Fibroblast of peridontal ligament (primary cell): ENCODE measurements around the gene CHFR.
A peak's percentile ranks its signal among the peaks of the same experiment; 100 is the strongest.
"Not testable (repeated sequence)": the region's sequence is repeated elsewhere in the genome, so short reads cannot be mapped to it uniquely, and the experiment has no call there.

Experiments
- DNase-seq: peaks from one replicate; pipeline ENCODE4 v3.0.0-alpha.2; 2010; ENCODE audit errors: extremely low read depth

Gene CHFR, protein sequence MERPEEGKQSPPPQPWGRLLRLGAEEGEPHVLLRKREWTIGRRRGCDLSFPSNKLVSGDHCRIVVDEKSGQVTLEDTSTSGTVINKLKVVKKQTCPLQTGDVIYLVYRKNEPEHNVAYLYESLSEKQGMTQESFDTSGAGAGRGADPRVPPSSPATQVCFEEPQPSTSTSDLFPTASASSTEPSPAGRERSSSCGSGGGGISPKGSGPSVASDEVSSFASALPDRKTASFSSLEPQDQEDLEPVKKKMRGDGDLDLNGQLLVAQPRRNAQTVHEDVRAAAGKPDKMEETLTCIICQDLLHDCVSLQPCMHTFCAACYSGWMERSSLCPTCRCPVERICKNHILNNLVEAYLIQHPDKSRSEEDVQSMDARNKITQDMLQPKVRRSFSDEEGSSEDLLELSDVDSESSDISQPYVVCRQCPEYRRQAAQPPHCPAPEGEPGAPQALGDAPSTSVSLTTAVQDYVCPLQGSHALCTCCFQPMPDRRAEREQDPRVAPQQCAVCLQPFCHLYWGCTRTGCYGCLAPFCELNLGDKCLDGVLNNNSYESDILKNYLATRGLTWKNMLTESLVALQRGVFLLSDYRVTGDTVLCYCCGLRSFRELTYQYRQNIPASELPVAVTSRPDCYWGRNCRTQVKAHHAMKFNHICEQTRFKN

DNA sequence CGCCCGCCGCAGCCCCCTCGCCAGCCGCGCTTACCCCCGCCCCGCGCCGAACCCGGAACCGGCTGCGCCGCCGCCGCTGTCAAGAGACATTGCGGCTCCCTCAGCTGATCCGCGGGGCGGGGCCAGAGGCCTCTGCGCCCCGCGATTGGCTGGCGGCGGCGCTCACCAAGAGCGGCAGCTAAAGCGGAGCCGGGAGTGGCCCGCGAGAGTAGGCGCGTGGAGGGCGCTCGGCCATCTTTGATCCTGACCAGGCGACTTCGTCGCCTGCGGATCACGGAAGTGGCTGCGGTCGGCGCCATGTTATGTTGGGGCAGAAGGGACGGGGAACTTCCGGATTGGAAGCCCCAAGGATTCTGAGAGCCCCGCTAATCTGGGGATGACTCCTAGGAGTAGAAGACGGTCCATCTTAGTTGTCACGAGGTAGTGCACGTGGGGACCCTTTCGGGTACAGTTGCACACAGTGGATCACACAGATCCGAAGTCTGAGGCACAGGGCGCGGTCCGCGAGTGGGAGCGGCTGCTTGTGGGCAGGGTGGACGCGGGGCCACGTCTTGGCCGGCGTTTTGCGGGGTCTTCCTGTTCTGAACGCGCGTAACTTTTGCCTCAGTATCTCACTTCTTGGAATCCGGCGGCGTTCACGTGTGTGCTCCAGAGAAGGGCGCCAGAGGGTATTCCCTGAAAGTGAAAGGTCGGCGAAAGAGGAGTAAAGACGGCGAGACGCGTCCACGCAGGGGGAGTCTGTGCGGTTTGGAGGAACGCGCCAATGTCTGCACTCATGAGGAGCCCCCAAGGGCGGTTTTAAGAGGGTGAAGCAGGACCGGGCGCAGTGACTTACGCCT is at the start of gene CHFR:
Gene CHFR, minus strand, starts transcription at position 93 of the 839 bp plus-strand sequence. CDS start 277 bp downstream, outside the sequence.
- peak; percentile 96 for DNase-seq

DNA sequence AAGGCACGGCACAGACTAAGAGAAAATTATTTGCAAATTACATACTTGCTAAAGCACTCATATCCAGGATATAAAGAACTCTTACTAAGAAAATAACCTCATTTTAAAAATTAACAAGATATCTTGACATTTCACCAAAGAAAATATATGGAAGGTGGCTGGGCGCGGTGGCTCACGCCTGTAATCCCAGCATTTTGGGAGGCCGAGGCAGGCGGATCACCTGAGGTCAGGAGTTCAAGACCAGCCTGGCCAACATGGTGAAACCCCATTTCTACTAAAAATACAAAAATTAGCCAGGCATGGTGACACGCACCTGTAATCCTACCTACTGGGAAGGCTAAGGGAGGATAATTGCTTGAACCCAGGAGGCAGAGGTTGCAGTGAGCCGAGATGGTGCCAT is 49.5 kb upstream of the CHFR start:
- not testable (repeated sequence) for DNase-seq

DNA sequence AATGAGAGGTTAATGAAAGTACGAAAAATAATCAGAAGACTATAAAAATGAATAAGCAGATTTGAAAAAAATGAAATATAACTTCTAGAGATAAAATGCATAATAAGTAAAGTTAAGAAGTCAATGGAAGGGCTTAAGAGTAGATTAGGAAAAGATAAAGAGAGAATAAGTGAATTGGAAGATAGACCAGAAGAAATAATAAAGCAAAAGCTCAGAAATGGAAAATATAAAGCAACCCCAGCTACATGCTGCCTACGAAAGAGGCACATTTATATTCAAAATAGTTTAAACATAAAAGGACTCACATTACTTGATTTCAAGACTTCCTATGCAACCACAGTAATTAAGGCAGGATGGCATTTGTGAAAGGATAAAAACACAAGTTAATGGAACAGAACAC is 48.8 kb upstream of the CHFR start:
- no peak for DNase-seq

DNA sequence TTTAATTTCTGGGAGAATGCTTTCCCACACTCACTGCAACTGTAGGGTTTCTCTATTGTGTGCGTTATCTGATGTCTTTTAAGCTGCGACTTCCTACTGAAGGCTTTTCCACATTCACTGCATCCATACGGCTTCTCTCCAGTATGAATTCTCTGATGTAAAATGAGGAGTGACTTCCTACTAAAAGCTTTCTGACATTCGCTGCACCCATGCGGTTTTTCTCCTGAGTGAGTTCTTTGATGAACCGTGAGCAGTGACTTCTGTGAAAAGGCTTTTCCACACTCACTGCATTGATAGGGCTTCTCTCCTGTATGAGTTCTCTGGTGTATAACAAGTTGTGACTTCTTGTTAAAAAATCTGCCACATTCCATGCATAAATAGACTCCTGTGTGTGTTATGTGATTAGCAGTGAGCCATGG is 39.0 kb upstream of the CHFR start:
- no peak for DNase-seq

DNA sequence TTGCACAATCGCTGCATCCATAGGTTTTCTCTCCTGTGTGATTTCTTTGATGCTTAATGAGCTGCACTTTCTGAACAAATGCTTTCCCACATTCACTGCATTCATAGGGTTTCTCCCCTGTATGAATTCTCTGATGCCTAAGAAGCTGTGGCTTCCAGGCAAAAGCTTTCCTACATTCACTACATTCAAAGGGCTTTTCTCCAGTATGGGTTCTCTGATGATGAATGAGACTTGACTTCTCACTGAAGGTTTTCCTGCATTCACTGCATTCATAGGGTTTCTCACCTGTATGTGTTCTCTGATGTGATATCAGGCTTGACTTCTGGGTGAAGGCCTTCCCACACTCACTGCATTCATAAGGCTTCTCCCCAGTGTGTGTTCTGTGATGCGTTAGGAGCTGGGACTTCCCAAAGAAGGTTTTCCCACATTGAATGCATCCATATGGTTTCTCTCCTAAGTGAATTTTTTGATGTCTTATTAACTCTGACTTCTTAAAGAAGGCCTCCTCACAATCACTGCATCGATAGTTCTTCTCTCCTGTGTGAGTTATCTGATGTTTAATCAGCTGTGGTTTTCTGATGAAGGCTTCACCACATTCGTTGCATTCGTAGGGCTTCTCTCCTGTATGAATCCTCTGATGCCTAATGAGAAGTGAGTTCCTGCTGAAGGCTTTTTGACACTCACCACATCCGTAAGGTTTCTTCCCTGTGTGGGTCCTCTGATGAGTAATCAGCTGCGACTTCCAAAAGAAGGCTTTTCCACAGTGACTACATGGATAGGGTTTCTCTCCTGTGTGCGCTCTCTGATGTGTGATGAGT is 38.4 kb upstream of the CHFR start:
- DNase-seq, result no peak

DNA sequence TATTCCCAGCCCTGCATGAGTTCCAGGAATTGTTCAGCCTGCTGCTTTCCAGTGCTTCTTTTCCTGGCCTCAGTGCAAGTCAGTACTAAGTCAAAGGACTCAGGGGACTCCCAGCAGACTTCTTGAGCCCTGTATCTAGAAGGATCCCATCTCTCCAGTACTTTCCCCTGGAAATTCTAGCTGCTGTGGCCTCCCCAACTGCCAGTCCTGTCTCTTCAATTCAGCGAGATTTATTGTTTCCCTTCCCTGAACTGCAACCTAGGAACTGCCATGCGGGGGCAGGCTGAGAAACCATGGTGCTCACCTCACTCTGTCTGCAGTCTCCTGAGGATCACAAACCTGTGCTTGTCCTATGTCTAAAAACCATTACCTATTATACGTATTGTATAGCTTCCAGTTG is 37.0 kb upstream of the CHFR start:
- DNase-seq, result no peak

DNA sequence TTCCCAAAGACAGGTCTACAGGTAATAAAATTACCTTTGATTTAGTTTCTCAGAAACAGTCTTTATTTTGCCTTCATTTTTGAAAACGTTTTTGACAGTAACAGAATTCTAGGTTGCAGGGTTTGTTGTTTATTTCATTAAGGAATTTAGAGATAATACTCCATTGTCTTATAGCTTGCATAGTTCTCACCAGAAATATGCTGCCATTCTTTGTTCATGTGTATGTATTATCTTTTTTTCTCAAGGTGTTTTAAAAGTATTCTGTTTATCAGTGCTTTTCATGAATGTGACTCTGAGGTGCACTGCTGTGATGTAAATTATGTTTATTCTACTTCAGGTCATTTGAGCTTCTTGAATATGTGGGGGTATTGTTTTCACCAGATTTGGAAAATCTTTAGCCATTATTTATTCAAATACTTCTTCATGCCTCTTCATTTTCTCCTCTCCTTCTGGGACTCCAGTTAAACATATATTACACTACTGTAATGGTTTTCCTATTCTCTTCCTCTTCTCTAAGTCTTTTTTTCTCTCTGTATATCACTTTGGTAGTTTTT is 36.0 kb upstream of the CHFR start:
- DNase-seq, result no peak

DNA sequence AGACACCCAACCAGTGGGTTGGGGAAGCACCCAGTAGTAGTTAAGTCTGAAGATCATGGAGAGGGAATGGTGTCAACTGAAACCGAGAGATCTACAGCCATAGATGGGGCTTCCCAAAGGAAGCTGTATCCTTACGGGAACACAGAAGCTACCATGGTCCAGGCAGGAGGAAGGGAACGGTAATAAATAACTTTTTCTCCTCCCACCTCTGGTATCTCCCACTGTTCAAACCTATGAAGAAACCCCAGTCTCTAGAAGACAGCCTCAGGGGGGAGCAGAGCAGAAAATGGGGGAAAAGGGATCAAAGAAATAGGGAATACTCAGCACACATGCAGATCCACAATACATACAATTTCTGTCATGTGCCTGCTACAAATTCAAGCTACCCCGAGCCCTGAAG is 35.3 kb upstream of the CHFR start:
- no peak for DNase-seq

DNA sequence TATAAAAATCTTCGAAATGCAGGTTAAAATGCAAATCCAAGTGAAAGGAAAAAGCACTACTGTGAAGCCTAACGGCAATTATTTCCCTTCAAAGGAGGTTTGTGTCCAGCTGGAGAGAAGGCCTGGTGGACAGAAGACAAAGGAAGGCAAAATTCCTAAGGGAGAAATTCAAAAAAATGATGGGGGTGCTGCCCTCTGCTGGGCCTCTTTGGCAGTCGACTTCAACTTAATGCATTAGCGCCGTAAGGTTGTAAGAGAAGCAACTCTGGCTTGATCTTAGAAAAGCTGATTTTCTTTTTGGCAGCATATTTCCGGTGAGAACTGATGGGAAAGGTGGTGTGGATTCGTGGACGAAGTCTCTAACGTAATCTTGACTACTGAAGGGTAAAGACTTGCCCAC is 34.3 kb upstream of the CHFR start:
- DNase-seq, result no peak

DNA sequence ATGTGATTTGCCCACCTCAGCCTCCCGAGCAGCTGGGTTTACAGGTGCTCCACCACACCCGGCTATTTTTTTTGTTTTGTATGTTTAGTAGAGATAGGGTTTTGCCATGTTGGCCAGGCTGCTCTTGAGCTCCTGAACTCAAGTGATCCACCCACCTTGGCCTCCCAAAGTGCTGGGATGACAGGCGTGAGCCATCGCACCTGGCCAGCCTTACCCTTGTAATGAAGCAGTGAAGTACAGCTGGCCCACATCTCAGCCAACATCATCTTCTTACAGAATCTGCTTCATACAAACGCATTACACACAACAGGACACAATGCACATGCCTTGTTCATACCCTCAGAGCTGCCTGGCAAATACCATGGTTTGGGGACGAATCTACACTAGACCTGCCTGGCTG is 31.3 kb upstream of the CHFR start:
- DNase-seq, result no peak

DNA sequence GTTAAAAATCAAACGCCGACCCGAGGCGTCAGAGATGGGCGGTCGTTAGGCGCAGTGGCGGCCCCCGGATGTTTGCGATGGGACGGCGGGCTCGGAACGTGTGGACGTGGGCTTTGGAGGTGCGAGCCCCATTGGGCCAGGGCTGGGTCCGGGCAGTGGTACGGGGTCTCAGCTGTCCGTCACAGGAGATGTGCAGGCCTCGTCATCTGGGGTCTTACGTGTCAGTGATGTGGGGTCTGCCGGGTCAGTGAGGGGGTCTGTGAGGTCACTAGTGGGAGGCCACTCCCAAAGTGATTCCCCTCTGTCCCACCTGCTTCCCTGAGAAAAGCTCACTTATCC is 21.6 kb upstream of the CHFR start:
- DNase-seq, result no peak

DNA sequence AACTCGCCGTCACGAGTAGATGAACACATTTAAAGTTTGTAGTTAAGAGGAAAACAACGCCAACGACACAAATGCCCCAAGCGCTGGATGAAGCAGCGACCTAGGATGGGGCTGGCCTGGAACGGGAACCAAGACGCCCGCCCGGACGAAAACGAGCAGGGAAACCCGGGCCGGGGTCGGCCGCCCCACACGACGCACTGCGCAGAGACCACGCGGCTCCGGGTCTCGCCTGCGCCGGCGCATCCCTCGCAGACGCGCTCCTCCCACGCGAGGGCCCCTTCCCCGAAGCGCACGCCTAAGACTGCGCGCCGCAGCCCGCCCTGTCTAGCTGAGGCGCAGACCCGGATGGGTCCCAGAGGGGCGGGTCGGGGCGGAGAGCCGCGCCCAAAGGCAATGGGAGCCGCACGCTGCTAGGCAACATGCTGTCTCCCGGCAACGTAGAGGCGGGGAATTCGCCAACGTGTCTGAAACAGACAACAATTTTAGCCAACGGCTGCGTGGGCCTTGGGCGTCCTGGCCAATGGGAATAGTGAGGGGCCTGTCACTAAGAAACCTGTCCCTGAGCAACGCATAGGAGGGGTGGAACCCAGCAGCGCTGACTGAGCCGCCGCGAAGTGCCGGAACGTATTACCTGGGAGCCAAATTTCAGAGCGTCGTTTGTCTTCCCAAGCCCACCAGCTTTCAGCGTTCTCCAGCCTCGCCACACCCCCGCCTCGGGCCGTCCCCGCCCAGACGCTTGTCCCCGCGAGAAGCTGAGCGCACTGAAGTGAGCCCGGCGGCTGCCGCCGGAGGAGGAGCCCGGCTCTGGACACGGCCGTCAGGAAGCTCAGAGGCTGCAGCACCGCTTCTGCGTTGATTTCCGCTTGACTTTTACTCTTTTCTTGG is 21.0 kb upstream of the CHFR start:
- peak; percentile 97 for DNase-seq

DNA sequence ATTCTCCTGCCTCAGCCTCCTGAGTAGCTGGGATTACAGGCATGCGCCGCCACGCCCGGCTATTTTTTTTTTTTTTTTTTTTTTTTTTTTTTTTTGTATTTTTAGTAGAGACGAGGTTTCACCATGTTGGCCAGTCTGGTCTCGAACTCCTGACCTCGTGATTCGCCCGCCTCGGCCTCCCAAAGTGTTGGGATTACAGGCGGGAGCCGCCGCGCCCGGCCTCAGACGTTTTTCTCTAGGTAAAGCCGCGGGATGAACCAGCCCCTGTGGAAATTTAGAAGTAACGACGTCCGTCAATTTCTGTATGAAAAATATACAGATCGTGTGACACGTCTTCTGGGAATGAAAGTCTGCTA is 20.4 kb upstream of the CHFR start:
- not testable (repeated sequence) for DNase-seq

DNA sequence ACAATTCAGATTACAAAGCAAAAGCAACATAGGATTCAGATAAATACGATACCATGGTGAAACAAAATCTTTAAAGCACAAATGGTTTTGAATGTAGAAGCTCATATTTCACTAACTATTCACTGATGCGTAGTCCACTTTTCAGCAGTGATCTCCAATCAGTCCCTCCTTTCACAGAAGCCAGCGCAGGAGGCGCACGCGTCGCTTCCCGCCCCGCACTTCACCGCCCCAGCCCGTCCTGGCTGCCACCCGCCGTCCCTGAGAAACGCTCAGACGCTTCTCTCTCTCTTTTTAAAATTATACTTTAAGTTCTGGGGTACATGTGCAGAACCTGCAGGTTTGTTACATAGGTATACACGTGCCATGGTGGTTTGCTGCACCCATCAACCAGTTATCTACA is 19.8 kb upstream of the CHFR start:
- no peak for DNase-seq

DNA sequence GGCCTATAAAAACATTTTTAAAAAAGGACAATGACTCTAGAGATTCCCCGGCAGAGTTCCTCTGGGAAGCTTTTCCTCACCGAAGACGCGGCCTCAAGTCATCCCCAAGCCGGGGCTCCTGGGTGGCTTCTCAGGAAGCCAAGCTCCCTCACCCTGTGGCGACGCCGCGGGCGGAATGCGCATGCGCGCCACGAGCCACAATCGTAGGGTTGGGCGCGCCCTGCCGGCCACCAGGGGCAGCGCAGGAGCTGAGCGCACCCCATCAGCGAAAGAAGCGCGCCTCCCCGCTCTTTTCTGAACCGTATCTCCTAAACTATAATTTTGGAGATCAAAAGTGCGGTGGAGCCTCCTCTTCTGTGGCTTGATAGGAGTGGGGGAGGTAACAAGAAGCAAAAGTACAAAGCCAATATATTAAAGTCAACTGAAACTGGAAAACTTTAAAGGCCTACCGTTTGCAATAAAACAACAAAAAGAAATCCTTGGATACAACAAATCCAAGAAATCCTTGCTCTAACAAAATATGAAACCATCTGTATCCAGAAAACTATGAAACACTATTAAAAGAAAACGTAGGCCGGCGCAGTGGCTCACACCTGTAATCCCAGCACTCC is 17.4 kb upstream of the CHFR start:
- DNase-seq, result no peak

DNA sequence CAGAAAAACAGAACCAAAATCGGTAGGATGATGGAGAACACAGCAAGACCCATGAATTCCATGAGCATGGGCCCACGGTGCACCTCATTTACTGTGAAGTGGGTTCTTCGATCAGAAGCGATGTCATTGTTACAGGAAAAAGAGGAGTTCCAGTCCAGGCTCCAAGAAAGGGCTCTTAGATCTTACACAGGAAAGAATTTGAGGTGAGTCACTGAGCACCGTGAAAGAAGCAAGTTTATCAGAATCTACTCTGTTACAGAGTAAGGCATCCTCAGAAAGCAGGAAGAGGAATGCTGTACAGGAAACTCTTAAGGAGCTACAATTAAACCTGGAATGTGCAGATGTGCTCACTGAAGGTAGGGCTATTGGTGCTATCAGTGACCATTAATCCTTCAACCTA is 11.6 kb upstream of the CHFR start:
- no peak for DNase-seq

DNA sequence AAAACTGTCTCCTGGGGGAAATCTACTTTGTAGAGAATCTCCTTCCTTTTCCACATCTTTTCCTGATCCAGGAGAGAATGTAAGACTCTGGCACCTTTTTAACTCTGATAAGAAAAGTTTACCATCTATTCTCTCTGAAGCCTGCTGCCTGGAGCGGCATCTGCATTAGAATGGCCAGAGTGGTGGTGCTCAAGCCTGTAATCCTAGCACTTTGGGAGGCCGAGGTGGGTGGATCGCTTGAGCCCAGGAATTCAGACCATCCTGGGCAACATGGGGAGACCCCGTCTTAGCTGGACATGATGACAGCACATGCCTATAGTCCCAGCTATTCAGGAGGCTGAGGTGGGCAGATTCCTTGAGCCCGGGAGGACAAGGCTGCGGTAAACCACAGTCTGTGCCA is 1.4 kb upstream of the CHFR start:
- DNase-seq, result no peak

DNA sequence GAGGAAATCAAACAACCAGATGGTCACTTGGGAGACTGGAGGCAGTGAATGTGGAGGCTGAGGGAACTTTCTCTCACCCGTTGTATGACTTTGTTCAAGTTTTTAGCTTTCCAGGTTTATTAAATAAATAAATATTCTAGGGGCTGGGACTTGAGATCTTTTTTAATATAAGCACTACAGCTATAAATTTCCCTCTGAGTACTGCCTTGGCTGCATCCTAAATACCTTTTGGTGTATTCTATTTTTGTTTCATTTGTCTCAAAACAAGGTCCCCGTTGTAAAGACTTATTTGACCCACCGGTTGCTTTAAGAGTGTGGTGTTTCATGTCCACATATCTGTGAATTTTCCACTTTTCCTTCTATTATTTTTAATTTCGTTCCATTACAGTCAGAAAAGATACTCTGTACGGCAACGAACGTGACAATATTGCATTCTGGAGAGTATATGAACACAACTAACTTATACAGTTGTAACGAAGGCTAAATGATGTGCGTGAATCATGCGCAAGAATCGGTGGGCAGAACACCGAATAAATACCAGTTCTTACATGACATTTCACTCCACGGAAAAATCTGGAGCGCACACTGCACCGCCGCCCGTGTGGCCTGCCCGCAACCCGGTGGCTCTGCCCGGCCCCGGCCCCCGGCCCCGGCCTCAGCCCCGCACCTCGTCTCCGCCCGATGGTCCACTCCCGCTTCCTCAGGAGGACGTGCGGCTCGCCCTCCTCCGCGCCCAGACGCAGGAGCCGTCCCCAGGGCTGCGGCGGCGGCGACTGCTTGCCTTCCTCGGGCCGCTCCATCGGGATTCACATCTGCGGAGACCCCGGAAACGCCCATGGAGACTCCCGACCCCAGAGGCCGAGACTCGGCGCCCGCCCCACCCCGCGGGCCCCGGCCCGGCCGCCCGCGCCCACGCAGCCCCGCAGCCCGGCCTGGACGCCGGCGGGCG is 602 bp downstream of the CHFR start:
- peak; percentile 11 for DNase-seq

DNA sequence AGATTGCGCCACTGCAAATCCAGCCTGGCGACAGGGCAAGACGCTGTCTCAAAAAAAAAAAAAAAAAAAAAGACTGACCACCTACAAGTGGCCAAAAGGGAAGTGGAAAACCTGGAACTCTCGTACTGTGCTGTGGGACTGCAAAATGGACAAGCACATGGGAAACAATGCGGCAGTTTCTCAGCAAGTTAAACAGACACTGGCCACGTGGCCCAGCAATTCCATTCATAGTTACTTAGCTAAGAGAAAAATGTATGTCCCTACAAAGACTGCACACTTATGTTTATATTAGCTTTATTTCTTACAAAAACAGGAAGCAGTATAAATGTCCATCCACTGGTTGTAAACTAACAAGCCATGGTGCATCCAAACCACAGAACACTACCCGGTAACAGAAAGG is 5.6 kb downstream of the CHFR start:
- DNase-seq, result peak; percentile 2
